ENCODE measurements around the gene ZNF219. TPM values are rescaled to one million over a fixed set of nuclear protein-coding genes. Genes with fewer than 3 reads are reported as not detected.

ZNF219 gene
- total RNA-seq, 1 experiment from 2014 or later, result 5.9 TPM

DNA sequence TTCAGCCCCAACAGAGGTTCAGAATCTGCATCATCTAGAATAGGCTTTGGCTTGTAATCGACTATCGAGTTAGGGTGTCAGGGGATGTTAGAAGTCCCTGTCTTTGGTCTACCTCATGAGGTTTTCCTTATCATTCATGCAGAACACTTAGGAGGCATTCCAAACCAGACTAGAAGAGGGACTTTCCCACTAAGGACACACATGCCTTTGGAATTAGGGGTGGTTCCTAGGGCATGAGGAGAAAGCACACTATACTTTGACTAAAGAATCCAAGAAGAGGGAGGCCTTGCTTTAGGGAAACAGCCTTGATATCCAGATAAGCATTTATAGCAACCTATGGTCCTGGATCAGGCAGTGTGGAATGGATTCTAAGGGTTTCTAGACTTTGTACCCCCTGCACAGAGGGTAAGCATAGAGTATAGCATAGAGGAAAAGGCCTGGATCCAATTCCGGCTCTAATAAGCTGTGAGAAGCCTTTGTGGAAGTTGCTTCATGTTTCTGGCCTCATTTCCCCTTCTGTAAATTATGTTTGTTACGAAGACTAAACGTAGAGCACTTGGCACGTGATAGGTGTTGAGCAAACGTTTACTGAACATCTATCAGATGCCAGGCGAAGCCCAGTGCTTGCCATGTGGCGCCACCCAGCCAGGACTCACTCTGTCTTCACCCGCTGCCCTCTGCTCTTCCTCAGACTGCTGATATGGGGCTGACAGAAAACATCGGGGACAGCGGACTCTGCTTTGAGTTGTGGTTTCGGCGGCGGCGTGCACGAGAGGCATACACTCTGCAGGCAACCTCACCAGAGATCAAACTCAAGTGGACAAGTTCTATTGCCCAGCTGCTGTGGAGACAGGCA lies 13.2 kb downstream of the ZNF219 start:
- H3K9me3 ChIP-seq (replicated peaks), result no peaks in the 10 kb centered on the region
- H3K27me3 ChIP-seq, result no peaks in the 10 kb centered on the region
- no peak overlapping the region for H3K27ac ChIP-seq
- H3K36me3 ChIP-seq, result peaks cover 35% of the 10 kb centered on the region
- H3K4me1 ChIP-seq, result no peaks in the 10 kb centered on the region
- no peak overlapping the region for H3K4me3 ChIP-seq
- DNase-seq, result no peak

DNA sequence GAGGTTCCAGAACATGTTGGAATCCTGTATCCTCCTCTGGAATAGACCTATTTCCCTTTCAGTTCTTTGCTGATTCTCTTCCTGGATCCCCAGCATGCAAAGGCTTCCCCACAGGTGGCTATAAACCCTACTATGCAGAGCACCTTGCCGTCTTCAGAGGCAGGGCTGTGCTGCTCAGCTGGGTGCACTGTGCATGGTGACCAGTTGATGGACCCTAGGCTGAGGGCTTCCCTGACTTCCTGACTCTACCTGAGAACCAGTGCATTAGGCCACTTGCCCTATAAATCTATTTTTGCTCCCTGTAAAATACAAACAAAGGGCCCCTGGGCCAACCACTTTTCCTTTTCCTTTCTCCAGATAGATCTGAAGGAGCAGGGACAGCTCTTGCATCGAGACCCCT lies 14.1 kb downstream of the ZNF219 start:
- H3K36me3 ChIP-seq, result peaks cover 31% of the 10 kb centered on the region
- H3K27ac ChIP-seq, result no peak overlapping the region
- no peaks in the 10 kb centered on the region for H3K4me1 ChIP-seq
- H3K4me3 ChIP-seq, result no peak overlapping the region
- H3K9me3 ChIP-seq (replicated peaks), result no peaks in the 10 kb centered on the region
- DNase-seq, result no peak
- H3K27me3 ChIP-seq, result no peaks in the 10 kb centered on the region

DNA sequence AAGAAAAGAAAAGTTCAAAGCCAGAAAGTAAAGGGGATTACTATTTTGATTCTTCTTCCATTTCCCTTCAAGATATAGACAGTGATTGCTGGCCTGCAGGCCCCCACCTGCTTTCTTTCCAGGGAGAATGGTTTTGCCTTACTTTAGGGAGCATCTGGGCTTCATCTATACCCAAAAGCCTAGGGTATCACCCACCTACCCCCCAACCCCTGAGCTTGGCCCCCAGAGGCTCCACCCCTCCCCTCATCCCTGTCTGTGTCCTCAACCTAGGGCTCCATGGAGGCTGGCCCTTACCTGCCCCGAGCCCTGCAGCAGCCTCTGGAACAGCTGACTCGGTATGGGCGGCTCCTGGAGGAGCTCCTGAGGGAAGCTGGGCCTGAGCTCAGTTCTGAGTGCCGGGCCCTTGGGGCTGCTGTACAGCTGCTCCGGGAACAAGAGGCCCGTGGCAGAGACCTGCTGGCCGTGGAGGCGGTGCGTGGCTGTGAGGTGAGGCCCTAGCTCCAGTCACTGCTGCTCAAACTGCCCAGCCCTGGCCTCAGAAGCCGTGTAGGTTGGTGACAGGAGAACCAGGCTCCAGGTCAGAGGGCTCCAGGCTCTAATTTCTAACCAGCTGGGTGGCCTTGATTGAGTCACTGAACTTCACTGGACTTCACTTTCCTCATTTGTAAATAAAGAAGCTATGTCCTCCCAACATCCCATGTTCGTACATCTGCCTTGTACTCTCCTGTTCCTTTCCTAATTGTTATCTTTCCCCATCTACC lies 14.7 kb downstream of the ZNF219 start:
- no peaks in the 10 kb centered on the region for H3K9me3 ChIP-seq (replicated peaks)
- DNase-seq, result no peak
- H3K4me1 ChIP-seq, result no peaks in the 10 kb centered on the region
- H3K36me3 ChIP-seq, result peaks cover 33% of the 10 kb centered on the region
- H3K27me3 ChIP-seq, result no peaks in the 10 kb centered on the region
- no peak overlapping the region for H3K4me3 ChIP-seq
- no peak overlapping the region for H3K27ac ChIP-seq

DNA sequence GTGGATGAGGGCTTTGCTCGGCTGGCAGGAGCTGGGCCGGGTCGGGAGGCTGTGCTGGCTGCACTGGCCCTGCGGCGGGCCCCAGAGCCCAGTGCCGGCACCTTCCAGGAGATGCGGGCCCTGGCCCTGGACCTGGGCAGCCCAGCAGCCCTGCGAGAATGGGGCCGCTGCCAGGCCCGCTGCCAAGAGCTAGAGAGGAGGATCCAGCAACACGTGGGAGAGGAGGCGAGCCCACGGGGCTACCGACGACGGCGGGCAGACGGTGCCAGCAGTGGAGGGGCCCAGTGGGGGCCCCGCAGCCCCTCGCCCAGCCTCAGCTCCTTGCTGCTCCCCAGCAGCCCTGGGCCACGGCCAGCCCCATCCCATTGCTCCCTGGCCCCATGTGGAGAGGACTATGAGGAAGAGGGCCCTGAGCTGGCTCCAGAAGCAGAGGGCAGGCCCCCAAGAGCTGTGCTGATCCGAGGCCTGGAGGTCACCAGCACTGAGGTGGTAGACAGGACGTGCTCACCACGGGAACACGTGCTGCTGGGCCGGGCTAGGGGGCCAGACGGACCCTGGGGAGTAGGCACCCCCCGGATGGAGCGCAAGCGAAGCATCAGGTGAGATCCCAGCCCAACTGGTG lies 16.8 kb downstream of the ZNF219 start:
- no peak for DNase-seq

DNA sequence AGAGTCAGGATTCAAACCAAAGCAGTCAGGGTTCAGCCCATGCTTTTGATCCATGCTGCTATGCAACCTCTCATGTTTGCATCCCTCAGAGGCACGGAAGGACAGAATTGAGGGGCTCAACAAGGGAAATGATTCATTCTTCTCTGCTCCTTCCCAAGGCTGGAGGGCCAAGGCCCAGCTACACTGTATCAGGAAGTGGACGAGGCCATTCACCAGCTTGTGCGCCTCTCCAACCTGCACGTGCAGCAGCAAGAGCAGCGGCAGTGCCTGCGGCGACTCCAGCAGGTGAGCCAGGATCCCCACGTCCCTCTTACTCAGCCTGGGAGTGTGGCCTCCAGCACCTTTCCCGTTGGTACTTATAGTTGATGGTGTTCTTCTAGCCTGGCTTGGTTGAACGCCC lies 19.7 kb downstream of the ZNF219 start:
- H3K4me1 ChIP-seq, result no peaks in the 10 kb centered on the region
- no peaks in the 10 kb centered on the region for H3K9me3 ChIP-seq (replicated peaks)
- no peak overlapping the region for H3K4me3 ChIP-seq
- peaks cover 52% of the 10 kb centered on the region for H3K36me3 ChIP-seq
- H3K27ac ChIP-seq, result no peak overlapping the region
- no peak for DNase-seq
- H3K27me3 ChIP-seq, result no peaks in the 10 kb centered on the region

More for the DNA sequence above, 16.8 kb downstream of the ZNF219 start:
- H3K27me3 ChIP-seq, result no peaks in the 10 kb centered on the region
- H3K27ac ChIP-seq, result no peak overlapping the region
- H3K4me3 ChIP-seq, result no peak overlapping the region
- no peaks in the 10 kb centered on the region for H3K4me1 ChIP-seq
- peaks cover 38% of the 10 kb centered on the region for H3K36me3 ChIP-seq
- no peaks in the 10 kb centered on the region for H3K9me3 ChIP-seq (replicated peaks)

DNA sequence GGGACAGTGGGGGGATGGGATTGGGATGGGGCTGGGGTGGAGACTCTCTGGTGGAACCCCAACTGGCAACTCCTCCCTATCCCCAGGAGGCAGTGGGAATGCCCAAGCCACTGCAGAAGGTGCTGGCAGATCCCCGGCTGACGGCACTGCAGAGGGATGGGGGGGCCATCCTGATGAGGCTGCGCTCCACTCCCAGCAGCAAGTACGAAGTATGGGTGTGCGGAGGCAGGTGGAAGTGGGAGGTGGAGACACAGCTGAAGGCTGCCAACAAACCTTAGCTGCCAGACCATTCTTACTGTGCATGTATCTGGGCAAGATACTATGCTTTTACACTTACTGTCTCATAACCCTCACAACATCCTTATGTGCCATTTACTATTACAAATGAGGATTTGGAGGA lies 20.2 kb downstream of the ZNF219 start:
- Histone ChIP-seq H3K27ac (no peak overlapping the region), H3K36me3 (peaks cover 54% of the 10 kb centered on the region), H3K9me3 (replicated peaks) (no peaks in the 10 kb centered on the region), H3K27me3 (no peaks in the 10 kb centered on the region), H3K4me1 (no peaks in the 10 kb centered on the region), H3K4me3 (no peak overlapping the region)
- DNase-seq, result no peak

DNA sequence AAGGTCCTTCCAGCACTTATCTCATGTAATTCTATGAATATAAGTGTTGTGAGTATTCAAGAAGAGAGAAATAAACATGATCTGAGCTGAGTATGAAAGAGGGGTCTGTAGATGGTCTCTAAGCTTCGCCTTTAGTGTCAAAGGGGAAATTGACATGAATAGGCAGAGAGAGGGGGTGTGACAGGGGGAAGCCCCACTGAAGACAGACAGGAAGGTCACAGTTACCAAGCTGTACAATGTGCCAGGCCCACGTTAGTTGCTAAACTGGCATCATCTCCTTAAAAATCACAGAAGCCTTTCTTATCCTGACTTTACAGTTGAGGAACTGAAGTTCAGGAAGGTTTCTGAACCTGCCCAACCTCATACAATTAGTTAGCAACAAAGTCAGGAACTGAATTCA lies 20.8 kb downstream of the ZNF219 start:
- H3K9me3 ChIP-seq (replicated peaks), result no peaks in the 10 kb centered on the region
- H3K27ac ChIP-seq, result no peak overlapping the region
- no peak overlapping the region for H3K4me3 ChIP-seq
- H3K36me3 ChIP-seq, result peaks cover 53% of the 10 kb centered on the region
- no peak for DNase-seq
- H3K27me3 ChIP-seq, result no peaks in the 10 kb centered on the region
- H3K4me1 ChIP-seq, result no peaks in the 10 kb centered on the region

DNA sequence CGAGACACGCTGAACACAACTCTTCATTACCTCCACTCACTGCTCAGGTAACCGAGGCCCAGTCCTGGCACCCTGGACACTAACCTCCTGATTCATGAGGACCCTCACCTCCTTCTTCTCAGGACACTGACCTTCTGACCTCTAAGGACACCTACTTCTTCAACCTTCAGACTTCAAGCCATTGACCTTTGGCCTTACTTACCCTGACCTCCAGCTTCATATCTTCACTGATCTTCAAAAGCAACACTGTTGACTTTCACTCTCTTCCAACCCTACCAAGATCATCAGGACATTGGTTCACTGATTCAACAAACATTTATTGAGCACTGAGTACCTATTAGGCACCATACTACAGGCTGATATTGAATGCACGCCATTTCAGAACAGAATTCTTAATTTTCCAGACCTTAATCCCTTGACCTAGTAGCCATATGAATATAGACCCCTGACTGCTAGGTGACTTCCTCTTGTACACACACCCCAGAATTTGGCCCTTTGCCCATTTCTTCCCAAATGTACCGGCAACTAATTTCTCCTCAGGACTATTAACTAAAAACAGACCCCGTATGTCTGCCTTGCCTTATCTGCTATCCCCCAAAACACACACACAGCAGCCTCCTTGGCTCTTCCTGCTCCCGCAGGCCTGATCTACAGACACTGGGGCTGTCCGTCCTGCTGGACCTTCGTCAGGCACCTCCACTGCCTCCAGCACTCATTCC lies 22.6 kb downstream of the ZNF219 start:
- Histone ChIP-seq H3K36me3 (peaks cover 47% of the 10 kb centered on the region), H3K4me3 (no peak overlapping the region), H3K27me3 (no peaks in the 10 kb centered on the region), H3K4me1 (peaks cover 5% of the 10 kb centered on the region; the same call in 1 of the 2 replicates), H3K9me3 (replicated peaks) (no peaks in the 10 kb centered on the region), H3K27ac (no peak overlapping the region)
- DNase-seq, result no peak

DNA sequence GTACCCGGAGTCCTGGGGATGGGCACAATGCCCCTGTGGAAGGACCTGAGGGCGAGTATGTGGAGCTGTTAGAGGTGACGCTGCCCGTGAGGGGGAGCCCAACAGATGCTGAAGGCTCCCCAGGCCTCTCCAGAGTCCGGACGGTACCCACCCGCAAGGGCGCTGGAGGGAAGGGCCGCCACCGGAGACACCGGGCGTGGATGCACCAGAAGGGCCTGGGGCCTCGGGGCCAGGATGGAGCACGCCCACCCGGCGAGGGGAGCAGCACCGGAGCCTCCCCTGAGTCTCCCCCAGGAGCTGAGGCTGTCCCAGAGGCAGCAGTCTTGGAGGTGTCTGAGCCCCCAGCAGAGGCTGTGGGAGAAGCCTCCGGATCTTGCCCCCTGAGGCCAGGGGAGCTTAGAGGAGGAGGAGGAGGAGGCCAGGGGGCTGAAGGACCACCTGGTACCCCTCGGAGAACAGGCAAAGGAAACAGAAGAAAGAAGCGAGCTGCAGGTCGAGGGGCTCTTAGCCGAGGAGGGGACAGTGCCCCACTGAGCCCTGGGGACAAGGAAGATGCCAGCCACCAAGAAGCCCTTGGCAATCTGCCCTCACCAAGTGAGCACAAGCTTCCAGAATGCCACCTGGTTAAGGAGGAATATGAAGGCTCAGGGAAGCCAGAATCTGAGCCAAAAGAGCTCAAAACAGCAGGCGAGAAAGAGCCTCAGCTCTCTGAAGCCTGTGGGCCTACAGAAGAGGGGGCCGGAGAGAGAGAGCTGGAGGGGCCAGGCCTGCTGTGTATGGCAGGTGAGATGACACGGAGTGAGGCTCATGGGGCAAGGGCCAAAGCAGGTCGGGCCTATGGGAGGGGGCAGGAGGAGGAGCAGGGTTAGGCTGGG lies 23.8 kb downstream of the ZNF219 start:
- no peaks in the 10 kb centered on the region for H3K27me3 ChIP-seq
- no peak overlapping the region for H3K4me3 ChIP-seq
- peaks cover 5% of the 10 kb centered on the region; the same call in 1 of the 2 replicates for H3K4me1 ChIP-seq
- peaks cover 47% of the 10 kb centered on the region for H3K36me3 ChIP-seq
- no peak for DNase-seq
- no peaks in the 10 kb centered on the region for H3K9me3 ChIP-seq (replicated peaks)
- no peak overlapping the region for H3K27ac ChIP-seq

DNA sequence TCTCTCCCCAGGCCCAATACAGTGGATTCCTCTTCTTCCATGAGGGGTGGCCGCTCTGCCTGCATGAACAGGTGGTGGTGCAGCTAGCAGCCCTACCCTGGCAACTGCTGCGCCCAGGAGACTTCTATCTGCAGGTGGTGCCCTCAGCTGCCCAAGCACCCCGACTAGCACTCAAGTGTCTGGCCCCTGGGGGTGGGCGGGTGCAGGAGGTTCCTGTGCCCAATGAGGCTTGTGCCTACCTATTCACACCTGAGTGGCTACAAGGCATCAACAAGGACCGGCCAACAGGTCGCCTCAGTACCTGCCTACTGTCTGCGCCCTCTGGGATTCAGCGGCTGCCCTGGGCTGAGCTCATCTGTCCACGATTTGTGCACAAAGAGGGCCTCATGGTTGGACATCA lies 24.5 kb downstream of the ZNF219 start:
- no peak overlapping the region for H3K4me3 ChIP-seq

DNA sequence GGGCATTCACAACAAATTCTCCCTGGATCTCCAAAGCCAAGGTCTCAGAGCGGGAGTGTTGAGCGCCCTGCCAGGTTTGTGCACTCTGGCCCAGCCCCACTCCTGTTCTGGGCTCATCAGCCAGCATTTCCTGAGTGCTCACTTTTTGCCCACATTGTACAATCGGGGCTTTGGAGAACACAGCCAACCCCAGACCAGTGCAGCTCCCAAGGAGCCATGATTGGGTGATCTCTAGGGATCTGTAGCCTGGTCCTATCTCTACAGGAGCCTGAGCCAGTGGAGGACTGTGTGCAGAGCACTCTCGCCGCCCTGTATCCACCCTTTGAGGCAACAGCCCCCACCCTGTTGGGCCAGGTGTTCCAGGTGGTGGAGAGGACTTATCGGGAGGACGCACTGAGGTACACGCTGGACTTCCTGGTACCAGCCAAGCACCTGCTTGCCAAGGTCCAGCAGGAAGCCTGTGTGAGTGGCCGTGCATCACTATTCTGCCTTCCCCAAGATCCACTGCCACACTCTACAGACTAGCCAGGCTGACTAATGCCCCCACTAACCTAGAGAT lies 25.6 kb downstream of the ZNF219 start:
- DNase-seq, result no peak
- peaks cover 5% of the 10 kb centered on the region; the same call in 1 of the 2 replicates for H3K4me1 ChIP-seq
- H3K9me3 ChIP-seq (replicated peaks), result no peaks in the 10 kb centered on the region
- H3K36me3 ChIP-seq, result peaks cover 38% of the 10 kb centered on the region
- H3K27ac ChIP-seq, result no peak overlapping the region
- no peak overlapping the region for H3K4me3 ChIP-seq
- H3K27me3 ChIP-seq, result no peaks in the 10 kb centered on the region

More for the DNA sequence above, 24.5 kb downstream of the ZNF219 start:
- Histone ChIP-seq H3K9me3 (replicated peaks) (no peaks in the 10 kb centered on the region), H3K36me3 (peaks cover 42% of the 10 kb centered on the region), H3K27ac (no peak overlapping the region), H3K27me3 (no peaks in the 10 kb centered on the region), H3K4me1 (peaks cover 5% of the 10 kb centered on the region; the same call in 1 of the 2 replicates)
- DNase-seq, result no peak

DNA sequence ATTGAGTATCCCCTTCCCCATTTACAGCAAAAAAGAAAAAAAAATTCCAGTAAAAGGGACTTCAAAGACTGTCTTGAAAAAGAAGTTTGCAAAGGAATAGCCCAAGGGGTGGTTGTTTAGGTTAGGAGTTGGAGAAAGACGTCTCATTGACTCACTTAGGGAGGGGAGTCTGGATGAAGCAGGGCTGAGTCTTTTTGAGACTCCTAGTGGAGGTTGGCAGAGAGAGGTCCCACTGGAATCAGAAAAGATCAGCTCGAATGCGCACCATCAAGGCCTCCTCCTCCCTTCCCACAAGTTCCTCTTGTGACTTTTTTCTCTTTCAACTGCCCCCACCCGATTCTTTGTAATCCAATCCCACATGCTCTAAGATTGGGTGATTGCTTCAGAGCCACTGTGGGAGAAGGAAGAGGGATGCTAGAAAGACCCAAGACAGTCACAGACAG lies 26.4 kb downstream of the ZNF219 start:
- Histone ChIP-seq H3K4me3 (peak overlapping the region; percentile 85), H3K27ac (peak overlapping the region; percentile 93), H3K36me3 (peaks cover 31% of the 10 kb centered on the region), H3K4me1 (peaks cover 5% of the 10 kb centered on the region; the same call in 1 of the 2 replicates), H3K27me3 (no peaks in the 10 kb centered on the region), H3K9me3 (replicated peaks) (no peaks in the 10 kb centered on the region)
- DNase-seq, result peak in 1 of 2 experiments; percentile 33

DNA sequence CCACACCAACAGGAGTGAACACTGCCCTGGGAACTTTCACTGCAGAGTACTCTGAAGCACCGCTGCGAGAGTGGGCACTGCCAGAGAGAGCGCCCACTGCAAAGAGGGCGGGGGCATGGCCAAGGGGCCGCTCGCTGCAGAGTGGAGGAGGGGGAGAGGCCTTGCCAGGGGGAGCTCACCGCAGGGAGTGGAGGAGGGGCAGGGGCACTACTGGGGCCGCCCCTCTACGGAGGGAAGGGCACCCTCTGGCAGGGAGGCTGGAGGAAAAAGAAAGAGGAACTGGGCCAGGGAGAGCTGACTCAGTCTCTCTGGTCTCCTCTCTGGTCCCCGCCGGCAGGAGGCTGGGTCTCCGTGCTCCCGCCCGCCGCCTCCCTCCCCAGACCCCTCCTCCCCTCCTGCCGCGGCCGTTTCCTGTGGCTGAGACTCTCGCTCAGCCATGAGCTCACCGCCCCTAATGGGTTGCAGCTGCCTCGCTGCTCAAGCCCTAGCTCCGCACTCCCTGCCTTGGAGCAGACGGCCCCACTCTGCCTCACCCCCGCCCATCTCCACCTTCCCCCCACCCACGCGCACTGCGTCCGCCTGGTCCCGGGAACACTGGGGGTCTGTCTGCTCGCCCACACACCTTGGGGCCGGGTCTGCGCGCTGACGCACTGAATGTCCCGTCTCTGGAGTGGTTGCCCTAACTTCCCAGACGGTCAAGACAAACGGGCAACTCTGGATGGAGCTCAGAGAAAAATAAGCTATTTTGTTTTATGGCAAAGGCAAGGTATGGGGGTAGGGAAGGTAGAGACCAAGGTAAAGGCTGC lies 27.0 kb downstream of the ZNF219 start:
- H3K4me3 ChIP-seq, result peak overlapping the region; percentile 85
- peak; percentile 93 to 94 for DNase-seq
- H3K4me1 ChIP-seq, result peaks cover 5% of the 10 kb centered on the region; the same call in 1 of the 2 replicates
- H3K27ac ChIP-seq, result peak overlapping the region; percentile 93
- no peaks in the 10 kb centered on the region for H3K9me3 ChIP-seq (replicated peaks)
- H3K27me3 ChIP-seq, result no peaks in the 10 kb centered on the region
- H3K36me3 ChIP-seq, result peaks cover 26% of the 10 kb centered on the region
